ENCODE measurements around the gene RGPD4.

The RGPD4 gene

DNA sequence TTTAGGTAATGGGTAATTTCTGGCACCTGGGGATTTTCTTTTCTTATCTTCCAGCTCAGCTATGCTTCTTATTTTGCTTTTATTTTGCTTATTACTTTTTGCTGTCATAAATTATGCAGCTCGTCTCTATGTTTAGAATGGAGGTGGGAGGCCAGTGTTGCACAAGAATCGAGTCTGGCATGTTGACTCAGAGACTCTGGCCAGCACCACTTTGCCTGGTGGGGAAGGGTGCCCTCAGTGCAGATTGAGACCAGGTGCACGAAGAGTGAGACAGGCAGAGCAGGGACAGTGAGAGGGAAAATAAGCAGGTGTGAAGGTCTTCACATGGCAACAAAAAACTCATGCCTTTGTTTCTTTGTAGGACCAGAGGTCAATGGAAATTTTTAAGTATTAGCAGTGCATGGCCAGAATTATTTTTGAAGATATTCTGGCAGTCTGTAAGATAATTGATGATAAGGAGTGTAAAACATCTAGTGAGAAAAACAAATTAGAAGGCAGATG lies 100.4 kb downstream of the RGPD4 start:
- DNase-seq (ENCODE audit: low spot score) = no peak

DNA sequence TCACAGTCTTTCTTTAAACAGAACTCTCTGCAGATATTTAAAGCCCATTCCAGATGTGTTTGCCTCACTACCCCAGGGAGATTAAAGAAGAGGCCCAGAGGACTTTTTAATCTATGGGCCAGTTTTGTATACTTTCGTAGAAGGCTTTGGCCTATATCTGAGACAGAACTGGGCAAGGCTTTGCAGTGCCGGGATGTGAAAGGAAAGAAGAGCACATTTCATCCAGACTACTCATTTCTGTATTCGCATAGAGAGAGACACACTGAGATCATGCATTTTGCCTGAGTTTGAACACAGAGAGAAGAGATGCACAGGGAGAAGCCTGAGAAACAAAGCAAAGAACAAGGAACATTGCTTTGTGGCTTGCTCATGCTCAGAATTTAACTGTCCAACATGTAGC lies 104.7 kb downstream of the RGPD4 start:
- DNase-seq (ENCODE audit: low spot score) = no peak

DNA sequence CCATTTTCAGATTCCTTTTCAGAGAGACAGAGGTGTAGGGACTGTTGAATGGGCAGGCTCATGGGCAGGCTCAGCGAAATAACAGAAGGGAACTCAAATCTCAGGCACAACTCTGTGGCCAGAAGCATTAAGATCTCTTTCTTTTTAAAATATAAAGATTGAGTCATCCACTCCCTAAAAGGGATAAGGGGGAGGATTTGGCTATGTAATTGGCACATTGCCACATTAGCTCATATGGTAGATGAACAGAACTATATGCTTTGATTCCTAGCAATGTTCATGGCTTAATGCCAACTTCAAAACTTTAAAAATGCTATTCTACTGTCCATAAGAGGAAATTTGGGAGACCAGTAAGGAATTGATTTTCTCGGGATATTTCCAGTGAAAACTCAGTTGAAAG lies 105.8 kb downstream of the RGPD4 start:
- no peak for DNase-seq (ENCODE audit: low spot score)

DNA sequence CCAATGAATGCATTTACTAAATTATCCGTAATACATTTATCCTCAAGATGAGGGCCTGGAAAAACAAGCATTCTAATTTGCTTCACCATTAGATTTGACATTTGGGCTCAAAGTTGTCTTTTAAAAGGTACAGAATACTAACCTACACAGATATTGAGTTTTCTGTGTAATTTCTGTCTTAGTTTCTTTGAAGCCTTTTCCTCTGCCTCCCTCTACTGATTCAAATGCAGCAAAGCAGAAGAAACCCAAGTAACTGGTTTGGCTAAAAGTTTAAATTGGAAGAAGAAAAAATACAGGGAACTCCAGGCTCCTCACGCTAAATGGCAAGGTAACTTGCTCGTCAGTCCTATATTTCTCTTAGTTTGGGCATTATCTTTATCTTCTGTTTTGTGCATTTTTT lies 106.3 kb downstream of the RGPD4 start:
- DNase-seq (ENCODE audit: low spot score) = no peak

DNA sequence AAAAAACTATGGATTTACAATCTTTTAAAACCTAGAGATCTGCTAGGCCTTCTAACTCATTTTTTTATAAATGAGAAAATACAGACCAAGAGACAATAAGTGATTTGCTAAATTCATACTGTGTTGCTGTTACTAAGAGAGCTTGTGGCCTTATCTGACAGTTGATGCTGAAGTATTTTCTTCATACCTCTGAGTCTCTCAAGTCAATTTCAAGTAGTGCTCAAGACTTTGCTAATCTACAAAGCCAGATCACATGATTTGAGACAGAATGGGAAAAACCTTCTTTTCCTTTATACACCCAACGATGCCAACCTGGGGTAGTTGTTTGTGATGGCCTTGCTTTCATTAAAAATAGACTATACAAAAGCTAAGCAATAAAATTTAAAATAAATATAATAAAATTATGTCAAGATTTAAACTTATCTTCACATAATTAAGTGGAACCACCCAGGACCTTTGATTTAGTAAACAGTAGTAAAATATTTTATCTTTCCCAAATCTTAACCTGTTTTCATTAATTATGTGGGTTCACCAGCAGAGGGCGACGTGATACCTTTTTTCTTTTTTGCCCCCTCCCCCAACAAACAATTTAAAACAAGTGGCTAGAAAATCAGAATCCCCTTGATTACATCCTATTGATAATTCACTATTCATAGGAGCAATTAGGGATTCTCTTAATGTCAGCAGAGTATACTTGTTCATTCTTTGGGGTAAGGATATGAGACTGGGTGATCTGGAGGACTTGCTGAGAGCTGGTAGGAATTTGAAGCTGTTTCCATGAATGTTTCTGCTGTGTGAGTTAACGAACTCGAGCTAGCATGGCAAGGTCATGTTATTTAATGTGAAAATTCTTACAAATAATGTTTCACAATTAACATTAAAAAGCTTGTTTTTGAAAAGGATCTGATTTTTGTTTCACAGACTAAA lies 110.0 kb downstream of the RGPD4 start:
- no peak for DNase-seq (ENCODE audit: low spot score)
